Testis (tissue), 3 donors: ENCODE measurements around the gene IER3IP1. TPM values are rescaled to one million over a fixed set of nuclear protein-coding genes. Genes with fewer than 3 reads are reported as not detected.
"Not testable (repeated sequence)": the region's sequence is repeated elsewhere in the genome, so short reads cannot be mapped to it uniquely, and the experiment has no call there.

Experiments used
- DNase-seq: peaks from one replicate; pipeline ENCODE4 v3.0.0-alpha.2; 2019
- H3K27ac ChIP-seq, 2 donors: fragments of 200-600 bp; sonication (generic); one replicate each; pipeline ENCODE4 v1.5.1; 2019
- H3K27me3 ChIP-seq: fragments of 200-600 bp; sonication (generic); one replicate; pipeline ENCODE4 v1.5.1; 2019
- H3K36me3 ChIP-seq: fragments of 200-600 bp; sonication (generic); one replicate; pipeline ENCODE4 v1.5.1; 2017; ENCODE audit warnings: low read depth; ENCODE audit errors: missing control alignments
- H3K4me1 ChIP-seq: fragments of 200-600 bp; sonication (generic); one replicate; pipeline ENCODE4 v1.5.1; 2019
- H3K4me3 ChIP-seq, 2 donors: fragments of 200-600 bp; sonication (generic); one replicate each; pipeline ENCODE4 v1.5.1; 2017 to 2019
- H3K9me3 ChIP-seq: fragments of 200-600 bp; sonication (generic); one replicate; pipeline ENCODE4 v1.5.1; 2017
- POLR2A ChIP-seq: fragments of 450-650 bp; IDR thresholded peaks from one replicate; pipeline ENCODE4 v1.6.1; 2017; ENCODE audit warnings: antibody characterized with exemption, mild to moderate bottlenecking, moderate library complexity
- WGBS, 2 donors: methylation state at CpG; one replicate each; pipeline ENCODE4 v1.1.5; 2018; 5-methylcytosine and 5-hydroxymethylcytosine counted together
- intact Hi-C: fragments of 100-400 bp; cut with DNase I; formaldehyde crosslinking; loops from one replicate; pipeline ENCODE4 v1.15.1; 2023; ENCODE audit warnings: low total_unique reads
- polyA plus RNA-seq: library from polyadenylated mRNA; stranded (reverse); fragments of 350-450 nt; fragmentation: Illumina TruSeq; extraction: RNeasy Lipid Tissue Mini Kit (QIAGEN cat#74804); gene quantifications from one replicate; pipeline ENCODE4 v1.2.3, GENCODE V29; 2014; ENCODE audit warnings: low read depth, low replicate concordance; ENCODE audit not compliant: insufficient read depth
- total RNA-seq, 2 donors: library from RNA; depleted of rRNA; stranded (reverse); fragments of >200 nt; gene quantifications; one replicate each; pipeline ENCODE4 v1.2.3, GENCODE V29; 2016
- TF ChIP-seq, protein P1 (sequence below), 3 experiments: fragments of 450-650 bp in 2 of 3; fragments of 200-600 bp in 1 of 3; sonication (generic) in 1 of 3; IDR thresholded peaks; one replicate each; pipeline ENCODE4 v1.5.1; 2016 to 2019; ENCODE audit warnings: antibody characterized with exemption in 3 of 3, mild to moderate bottlenecking in 2 of 3, moderate library complexity in 1 of 3

IER3IP1 gene
- total and polyA plus RNA-seq, 3 donors from 2014 or later: 12.3 to 15.9 (median 14.2) TPM

DNA sequence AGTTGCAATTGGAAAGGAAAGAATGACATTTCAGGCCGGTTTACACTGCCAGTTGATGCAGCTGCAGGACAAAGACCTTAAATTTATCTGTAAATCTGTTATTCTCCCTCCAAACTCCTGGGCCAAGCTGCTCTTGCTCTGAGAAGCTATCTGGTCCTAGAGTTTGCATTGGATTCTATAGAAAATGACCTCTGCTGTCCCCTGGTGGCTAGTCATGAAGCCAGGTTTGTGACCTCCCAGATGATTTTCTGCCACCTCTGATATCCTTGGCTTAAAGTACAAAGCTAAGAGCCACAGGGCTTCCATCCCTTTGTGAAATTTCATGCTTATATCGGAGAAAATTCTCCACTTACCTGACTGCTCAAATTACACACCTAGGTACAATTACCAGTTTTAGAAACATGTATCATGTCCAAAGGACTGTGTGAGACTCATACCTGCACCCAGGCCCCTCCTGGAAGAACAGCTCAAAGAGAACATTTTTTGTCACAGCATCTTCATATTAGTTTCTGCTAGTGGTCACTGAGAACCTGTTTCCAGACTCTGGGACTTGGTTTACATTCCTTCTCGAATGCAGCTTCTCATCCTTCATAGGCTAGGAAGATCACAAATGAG, 28.9 kb upstream of the IER3IP1 start:
- TF ChIP-seq POLR2A: no peak
- TF ChIP-seq, protein P1, sequence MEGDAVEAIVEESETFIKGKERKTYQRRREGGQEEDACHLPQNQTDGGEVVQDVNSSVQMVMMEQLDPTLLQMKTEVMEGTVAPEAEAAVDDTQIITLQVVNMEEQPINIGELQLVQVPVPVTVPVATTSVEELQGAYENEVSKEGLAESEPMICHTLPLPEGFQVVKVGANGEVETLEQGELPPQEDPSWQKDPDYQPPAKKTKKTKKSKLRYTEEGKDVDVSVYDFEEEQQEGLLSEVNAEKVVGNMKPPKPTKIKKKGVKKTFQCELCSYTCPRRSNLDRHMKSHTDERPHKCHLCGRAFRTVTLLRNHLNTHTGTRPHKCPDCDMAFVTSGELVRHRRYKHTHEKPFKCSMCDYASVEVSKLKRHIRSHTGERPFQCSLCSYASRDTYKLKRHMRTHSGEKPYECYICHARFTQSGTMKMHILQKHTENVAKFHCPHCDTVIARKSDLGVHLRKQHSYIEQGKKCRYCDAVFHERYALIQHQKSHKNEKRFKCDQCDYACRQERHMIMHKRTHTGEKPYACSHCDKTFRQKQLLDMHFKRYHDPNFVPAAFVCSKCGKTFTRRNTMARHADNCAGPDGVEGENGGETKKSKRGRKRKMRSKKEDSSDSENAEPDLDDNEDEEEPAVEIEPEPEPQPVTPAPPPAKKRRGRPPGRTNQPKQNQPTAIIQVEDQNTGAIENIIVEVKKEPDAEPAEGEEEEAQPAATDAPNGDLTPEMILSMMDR (IDR thresholded peaks at IDR 0.05): peak; percentile 52 to 60 (median 58)
- DNase-seq: peak; percentile 48
- intact Hi-C loops: no loop called here
- H3K9me3 ChIP-seq: no peaks in the 10 kb centered on the region
- no peak overlapping the region for H3K27ac ChIP-seq
- H3K4me3 ChIP-seq: no peak overlapping the region
- no peaks in the 10 kb centered on the region for H3K27me3 ChIP-seq
- 68 to 69% methylated on average over 3 of the region's 3 CpGs for WGBS, 2 donors
- no peaks in the 10 kb centered on the region for H3K4me1 ChIP-seq
- no peaks in the 10 kb centered on the region for H3K36me3 ChIP-seq

DNA sequence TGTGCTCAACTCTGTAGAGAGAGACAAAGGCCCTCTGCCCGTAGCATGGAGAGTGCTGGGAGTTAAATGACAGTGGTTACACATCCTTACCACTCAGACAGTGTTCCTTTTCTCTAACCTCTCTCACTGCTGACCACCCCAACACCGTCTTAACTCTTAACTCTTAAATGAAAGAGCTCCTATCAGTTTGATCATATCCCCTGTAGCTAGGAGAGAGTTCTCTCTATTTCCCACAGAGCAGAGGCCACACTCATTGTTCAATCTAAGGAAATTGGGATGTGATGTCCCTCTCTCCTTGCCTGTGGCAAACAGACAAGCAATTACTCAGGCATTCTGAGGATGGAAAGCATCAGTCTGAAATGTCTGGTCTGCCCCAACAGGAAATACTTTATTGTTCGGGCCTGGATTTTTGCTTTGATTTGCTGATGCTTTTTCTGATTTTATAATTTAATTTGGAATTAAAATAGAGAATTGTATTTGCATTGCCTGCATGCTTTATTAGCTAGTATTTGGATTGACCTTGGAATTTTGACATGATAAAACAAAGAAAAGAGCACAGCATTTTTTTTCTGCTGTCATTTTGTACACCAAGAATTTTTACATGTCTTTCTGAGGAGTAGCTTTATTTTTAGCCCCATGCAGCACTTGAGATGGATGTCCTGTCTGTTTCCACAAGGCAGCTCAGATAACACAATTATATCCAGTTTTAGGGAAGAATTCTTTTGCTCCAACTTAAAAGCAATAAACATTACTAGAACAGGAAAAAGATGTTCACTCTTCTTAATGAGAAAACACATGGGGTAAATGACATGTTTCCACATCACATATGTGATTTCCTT, 27.7 kb upstream of the IER3IP1 start:
- no peaks in the 10 kb centered on the region for H3K27me3 ChIP-seq
- TF ChIP-seq, protein P1 (IDR thresholded peaks at IDR 0.05): no peak
- no peak for DNase-seq
- H3K36me3 ChIP-seq: no peaks in the 10 kb centered on the region
- H3K27ac ChIP-seq: no peak overlapping the region
- H3K9me3 ChIP-seq: no peaks in the 10 kb centered on the region
- no peaks in the 10 kb centered on the region for H3K4me1 ChIP-seq
- H3K4me3 ChIP-seq: no peak overlapping the region
- 56 to 63% methylated on average over 3 of the region's 3 CpGs for WGBS, 2 donors
- intact Hi-C loops: no loop called here

DNA sequence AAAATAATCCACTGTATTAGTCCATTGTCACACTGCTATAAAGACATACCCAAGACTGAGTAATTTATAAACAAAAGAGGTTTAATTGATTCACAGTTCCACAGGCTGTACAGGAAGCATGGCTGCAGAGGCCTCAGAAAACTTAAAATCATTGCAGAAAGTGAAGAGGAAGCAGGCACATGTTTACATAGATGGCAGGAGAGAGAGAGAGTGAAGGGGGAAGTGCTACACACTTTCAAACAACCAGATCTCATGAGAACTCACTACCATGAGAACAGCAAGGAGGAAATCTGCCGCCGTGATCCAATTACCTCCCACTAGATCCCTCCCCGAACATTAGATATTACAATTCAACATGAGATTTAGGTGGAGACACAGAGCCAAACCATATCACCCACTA, 19.8 kb upstream of the IER3IP1 start:
- H3K27me3 ChIP-seq, H3K4me3 ChIP-seq, H3K4me1 ChIP-seq, H3K9me3 ChIP-seq, H3K36me3 ChIP-seq, DNase-seq, H3K27ac ChIP-seq, intact Hi-C loops: not testable (repeated sequence)
- WGBS, 2 donors: 67 to 77% methylated on average over 3 of the region's 3 CpGs

DNA sequence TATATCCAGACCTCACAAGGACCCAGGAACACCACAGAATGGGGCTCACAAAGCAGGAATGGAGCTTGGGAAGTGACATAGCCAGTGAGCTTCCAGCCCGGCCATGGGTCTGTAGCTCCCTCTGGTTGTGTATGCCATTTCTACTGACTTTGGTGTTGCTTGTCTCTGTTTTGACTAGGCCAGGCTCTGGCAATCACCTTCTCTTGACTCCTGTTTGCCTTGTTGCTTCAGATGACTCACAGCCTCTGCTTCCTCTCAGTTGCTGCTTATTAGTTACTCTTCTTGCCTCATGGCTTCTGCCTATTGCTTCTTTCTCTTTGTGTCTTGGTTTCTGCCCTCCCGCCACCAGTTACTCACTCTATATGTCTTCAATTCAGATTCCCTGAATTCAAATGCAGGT, 15.8 kb upstream of the IER3IP1 start:
- H3K4me1 ChIP-seq: no peaks in the 10 kb centered on the region
- intact Hi-C loops: no loop called here
- H3K27ac ChIP-seq: no peak overlapping the region
- H3K9me3 ChIP-seq: no peaks in the 10 kb centered on the region
- no peak for DNase-seq
- no peak overlapping the region for H3K4me3 ChIP-seq
- 89 to 97% methylated on average over 2 of the region's 2 CpGs for WGBS, 2 donors
- TF ChIP-seq, protein P1 (IDR thresholded peaks at IDR 0.05): no peak
- TF ChIP-seq POLR2A: no peak
- no peaks in the 10 kb centered on the region for H3K36me3 ChIP-seq
- H3K27me3 ChIP-seq: no peaks in the 10 kb centered on the region

DNA sequence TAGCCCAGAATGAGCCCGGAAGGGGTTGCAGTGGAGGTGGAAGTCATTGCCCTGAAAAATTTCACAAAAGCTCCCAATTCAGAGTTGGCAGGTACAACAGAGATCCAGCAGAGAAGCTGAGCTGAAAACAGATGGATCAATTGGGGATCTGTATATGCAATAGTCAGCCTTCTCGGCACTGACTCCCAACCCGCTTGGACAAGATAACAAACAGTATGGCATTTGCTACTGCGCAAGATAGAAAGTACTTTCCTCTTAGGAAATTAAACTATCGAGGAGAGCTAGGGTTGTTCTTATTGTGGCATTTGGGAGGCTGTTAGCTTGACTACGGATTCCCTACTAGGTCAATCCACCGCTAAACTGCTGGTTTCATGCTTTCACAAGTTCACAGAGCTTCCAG, 11.6 kb upstream of the IER3IP1 start:
- H3K4me1 ChIP-seq: no peaks in the 10 kb centered on the region
- intact Hi-C loops: no loop called here
- no peaks in the 10 kb centered on the region for H3K9me3 ChIP-seq
- H3K27ac ChIP-seq: no peak overlapping the region
- TF ChIP-seq POLR2A: no peak
- TF ChIP-seq, protein P1 (IDR thresholded peaks at IDR 0.05): no peak
- H3K36me3 ChIP-seq: no peaks in the 10 kb centered on the region
- WGBS, 2 donors: 42 to 71% methylated on average over 7 of the region's 7 CpGs
- no peak for DNase-seq
- peak overlapping the region in 1 of 2 donors; percentile 15 for H3K4me3 ChIP-seq
- no peaks in the 10 kb centered on the region for H3K27me3 ChIP-seq
